Esophagus squamous epithelium (tissue), 4 donors: ENCODE results near the gene IDE.

ENCODE experiments used
- CTCF ChIP-seq, 6 experiments: fragments of 450-650 bp in 4 of 6; fragments of 200-600 bp in 2 of 6; sonication (generic) in 2 of 6; IDR thresholded peaks; one replicate each; pipeline ENCODE4 v1.5.1; 2016 to 2019; ENCODE audit warnings: antibody characterized with exemption in 6 of 6, mild to moderate bottlenecking in 4 of 6, moderate library complexity in 4 of 6
- POLR2A ChIP-seq, 4 donors: fragments of 450-650 bp; IDR thresholded peaks; one replicate each; pipeline ENCODE4 v1.6.1; 2017; ENCODE audit warnings: antibody characterized with exemption in 4 of 4, mild to moderate bottlenecking in 4 of 4, moderate library complexity in 3 of 4

- TF ChIP-seq CTCF (IDR thresholded peaks at IDR 0.05) (no peak), POLR2A (IDR thresholded peaks at IDR 0.05) (no peak)
Measured at GRCh38 chr10:92569071-92569470, 4.8 kb downstream of the IDE start.
